GM21619 (cell line): ENCODE measurements around the gene RHBG.

Source experiments
- ATAC-seq: cut with Tn5 transposase; IDR thresholded peaks from one replicate; pipeline ENCODE4 v1.9.1; 2021; ENCODE audit not compliant: unreplicated experiment

The RHBG gene

GRCh38 chr1:156385534-156386031 lies 16.6 kb downstream of the RHBG start:
- ATAC-seq, result no peak

DNA sequence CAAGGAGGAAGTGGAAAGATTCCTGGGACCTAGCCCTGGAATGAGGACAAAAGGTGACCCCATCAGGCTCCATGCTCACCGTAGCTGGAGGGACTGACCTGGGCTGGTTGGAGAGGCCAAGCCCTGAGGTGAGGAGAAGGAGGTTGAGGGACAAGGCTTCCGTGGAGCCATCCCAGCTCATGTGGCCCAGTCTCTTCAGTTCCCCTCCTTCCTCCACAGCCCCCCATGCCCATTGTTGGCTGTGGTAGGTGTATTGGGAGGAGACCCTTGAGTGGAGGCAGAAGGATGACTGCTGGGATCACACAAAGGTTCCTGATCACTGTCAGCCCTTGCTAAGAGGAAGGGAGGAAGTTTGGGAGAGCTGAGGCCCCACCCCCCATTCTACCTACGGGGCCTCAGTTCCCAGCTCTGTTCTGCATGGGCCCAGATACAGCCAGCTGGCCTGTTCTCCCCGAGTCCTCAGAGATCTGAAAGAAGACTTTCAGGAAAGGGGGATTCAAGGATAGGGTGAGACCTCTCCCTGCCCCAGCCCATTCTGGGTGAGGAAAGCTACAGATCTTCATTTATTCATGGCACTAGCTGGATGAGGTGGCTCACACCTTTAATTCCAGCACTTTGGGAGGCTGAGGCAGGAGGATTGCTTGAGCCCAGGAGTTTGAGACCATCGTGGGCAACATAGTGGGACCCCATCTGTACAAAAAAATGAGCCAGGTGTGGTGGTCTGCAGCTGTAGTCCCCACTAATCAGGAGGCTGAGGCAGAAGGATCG lies 17.3 kb downstream of the RHBG start:
- ATAC-seq, result no peak

DNA sequence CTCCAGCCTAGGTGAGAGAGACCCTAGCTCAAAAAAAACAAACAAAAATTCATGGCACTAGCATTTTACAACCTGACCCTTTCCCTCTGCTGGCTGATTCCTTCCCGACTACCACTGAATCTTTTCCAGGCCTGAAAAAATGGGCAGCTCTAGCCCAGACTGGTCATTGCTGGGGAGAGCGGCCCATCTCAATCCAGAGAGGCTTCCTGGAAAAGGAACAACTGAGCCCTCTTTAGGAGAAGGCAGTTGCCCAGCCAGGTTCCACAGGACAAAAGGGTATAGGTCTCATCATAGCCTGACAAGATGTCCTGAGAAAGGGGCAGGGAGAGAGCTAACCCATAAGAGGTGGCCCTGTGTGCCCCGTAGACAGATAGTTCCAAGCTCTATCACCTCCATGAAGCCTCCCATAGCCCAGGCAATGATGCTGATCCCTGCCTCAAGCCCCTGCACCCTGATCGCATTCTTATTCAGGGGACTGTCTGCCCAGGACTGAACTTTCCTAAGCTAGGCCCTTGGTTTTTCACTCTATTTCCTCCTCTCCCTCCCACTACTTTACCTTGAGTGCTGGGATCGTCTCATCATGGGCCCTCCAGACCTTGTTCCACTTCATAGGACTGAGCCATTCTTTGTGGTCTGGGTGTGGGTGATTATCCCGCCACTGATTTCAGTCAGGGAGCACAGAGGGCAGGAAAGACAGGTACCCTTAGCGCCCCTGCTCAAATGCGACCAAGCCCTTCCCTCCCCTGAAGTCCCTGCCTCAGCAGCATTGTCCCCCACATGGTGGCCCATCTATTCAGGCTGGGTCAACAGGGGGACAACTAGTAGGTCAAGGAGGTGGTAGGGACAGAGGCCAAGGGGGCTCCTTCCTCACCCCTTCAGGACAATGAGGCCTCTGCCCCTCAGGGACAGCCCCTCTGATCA lies 18.2 kb downstream of the RHBG start:
- no peak for ATAC-seq

DNA sequence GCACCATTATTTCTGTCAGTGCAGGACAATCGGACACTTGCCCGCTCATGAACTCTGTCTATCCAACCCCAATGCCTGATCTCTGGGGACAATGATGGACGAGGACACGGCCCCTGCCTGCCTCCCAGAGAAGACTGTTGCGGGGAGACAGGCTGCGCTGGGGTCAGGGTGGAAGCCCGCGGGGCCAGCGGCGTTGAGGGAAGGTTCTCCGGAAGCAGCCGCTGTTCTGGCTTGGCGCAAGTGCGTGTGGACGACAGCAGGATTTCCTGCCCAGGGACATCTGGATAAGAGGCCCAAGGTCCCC lies 18.8 kb downstream of the RHBG start:
- ATAC-seq, result no peak

DNA sequence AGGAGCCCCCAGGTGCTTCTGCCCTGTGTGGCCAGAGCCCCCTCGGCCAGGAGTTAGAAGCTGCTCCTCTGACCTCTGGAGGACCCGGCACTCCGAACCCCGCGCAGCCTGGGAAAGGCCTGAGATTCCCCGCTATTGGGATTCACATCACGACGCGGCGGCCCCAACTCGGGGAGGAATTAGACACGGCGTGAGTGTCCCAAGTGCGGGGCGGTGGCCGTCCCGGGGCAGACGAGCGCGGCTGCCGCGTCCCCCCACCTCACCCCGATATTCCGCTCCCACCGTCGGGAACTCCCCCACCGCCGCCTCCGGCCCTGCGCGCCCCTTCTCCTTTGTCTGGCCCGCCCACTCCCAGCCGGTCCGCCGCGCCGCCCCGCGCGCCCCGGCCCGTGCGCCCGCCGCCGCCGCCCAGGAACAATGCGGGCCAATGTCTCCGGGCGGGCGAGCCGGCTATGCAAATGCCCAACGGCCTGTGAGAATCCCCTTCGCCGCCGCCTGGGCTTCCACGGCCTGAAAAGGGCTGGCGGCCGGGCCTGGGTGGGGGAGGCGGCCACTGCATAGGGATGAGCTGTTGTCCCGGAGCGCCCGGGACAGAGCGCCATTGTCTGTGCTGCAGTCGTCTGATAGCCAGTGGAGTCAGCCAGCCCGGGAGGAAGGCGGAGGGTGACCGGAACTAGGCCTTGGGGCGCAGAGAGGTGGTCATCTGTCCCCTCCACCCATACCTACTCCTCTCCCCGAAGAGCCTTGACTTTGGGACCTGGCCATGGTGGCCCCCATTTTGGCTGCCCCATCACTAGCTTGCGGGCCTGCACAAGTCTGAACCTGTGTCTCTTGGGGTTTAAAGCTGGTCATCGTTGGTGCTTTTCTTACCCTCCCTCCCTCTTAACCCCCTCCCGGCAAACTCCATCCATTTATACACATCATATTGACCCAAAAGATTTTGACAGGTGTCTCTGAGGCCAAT lies 19.4 kb downstream of the RHBG start:
- no peak for ATAC-seq

DNA sequence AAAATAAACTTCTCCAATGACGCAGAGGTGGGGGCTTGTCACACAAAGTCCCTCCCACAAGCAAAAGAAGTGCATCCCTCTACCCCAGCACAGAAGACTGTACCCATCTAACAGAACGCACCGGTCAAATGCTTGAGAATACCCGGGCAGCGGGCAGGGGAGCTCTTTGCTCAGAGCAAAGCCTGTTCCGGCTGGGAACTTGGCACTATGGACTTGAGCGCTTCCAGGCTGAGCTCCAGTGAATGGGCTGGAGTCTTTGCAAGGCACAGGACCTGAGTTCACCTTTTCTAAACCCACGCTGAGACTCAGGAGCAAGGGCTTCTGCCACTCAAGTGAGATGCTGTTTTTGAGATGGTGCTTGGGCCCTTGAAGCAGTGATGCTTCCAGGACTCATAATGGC lies 20.3 kb downstream of the RHBG start:
- no peak for ATAC-seq

DNA sequence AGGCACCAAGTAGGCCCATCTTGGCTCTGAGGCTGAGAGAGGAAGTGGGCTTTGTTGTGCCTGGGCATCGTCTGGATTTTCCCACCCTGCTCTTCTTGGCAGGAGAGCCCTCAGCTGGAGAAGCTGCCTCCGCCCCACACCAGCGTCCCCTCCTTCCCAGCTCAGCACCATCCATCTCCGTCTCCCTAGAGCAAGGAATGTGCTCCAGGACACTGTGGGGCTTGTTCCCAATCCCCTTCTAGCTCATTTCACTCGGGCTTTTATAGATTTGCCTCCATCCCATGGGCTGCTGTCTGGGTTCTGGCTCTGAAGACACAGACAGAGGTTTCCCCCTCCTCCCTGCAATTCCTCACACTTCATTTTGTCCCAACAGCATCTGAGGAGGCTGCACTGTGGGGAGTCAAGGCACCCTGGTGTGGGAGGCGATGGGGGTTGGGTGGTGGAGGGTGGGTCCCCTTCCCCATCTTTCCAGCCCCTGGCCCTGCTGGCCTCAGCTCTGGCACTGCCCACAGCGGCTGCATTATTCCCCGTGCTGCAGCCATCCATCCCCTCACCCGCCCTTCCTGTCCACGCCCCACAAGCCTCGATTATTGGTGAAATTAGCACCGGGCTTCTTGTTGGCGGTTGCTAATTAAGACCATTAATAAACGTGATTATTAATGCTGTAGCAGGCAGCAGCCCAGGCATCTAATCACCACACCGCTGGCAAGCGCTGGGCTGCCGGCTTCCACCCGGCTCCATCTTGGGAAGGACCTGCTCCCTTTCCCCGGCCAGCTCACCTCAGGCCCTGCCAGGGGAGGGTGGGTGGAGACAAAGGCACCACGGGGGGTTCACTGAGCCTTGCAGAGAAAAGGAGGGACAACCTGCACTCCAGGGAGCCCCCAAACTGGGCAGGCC lies 21.7 kb downstream of the RHBG start:
- ATAC-seq, result no peak

GRCh38 chr1:156391366-156391677 lies 22.3 kb downstream of the RHBG start:
- ATAC-seq, result no peak

GRCh38 chr1:156391701-156392100 lies 22.7 kb downstream of the RHBG start:
- no peak for ATAC-seq

DNA sequence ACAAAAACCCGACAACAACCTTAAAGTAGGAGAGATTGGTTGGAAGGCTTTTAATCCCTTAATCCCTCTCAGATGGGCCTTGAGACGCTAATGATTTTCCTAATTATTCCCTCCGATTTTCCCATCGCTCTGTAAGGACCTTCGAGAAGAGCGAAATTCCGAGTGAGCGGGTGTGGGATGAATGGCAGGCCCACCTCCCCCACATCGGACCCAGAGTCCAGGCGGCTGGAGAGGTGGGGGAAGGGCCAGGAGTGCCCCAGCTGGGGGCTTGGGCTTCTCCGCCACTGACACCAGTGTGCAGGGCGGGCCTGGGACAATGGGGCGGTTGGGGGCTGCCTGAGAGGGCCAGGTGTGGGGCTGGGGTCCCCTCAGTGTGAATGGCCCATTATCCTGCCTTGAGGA lies 23.4 kb downstream of the RHBG start:
- ATAC-seq, result no peak

- no peak for ATAC-seq
These were observed 24.1 kb downstream of the RHBG start for GRCh38 chr1:156393095-156393494.

GRCh38 chr1:156394082-156394481 lies 25.1 kb downstream of the RHBG start:
- ATAC-seq, result no peak

DNA sequence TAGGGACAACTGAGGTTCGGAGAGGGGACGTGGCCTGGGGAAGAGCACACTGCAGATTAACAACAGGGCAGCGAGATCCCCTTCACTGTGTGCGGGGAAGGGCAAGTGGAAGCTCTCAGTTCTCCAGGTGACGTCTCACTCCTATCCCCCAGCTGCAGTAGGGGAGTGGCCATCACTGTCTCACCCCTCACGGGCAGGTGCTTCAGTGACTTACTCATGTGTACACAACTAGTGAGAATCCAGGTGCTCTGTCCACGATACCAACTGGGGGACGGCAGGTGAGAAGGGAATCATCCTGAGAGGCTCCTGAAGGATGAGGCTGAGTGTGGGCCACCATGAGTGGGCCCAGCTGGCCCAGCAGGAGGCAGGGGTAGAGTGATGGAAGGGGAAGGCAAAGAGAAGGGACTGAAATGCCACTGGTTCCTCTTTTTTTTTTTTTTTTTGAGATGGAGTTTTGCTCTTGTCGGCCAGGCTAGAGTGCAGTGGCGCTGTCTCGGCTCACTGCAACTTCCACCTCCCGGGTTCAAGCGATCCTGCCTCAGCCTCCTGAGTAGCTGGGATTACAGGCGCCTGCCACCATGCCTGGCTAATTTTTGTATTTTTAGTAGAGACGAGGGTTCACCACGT lies 25.9 kb downstream of the RHBG start:
- ATAC-seq, result no peak

GRCh38 chr1:156399355-156400125 lies 30.5 kb downstream of the RHBG start:
- no peak for ATAC-seq

DNA sequence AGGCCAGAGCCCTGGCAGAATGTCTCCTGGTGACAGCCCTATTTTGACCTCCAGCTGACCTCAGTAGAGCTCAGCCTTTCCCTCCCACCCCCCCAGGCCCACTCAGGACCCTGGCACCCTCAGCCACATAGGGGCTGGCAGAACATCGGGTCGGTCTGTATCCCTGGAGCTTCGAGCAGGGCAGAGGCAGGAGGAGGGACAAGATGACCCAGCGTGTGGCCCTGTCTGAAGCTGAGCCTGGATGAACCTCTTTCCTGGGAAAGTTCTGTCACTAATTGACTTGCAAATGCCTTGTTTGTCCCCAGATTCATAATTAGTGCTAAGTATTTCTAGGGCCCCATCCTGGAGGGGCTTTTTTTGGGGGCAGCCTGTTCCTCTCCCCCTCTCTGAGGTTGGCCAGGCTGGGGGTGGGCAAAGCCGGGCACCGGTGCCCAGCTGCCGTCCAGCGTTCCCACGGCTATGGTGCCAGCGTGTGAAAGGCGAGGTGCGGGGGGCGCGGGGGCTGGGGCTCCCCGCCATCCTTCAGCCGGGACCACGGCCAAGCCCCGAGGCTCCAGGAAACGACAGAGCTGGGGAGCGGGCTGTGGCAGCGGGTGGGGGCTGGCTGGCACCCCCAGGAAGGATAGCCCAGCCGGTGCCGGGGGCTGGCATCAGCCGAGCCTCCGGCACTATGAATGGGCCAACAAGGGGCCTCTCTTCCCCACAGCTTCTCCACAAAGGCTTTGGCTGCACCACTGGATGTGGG lies 31.4 kb downstream of the RHBG start:
- no peak for ATAC-seq

DNA sequence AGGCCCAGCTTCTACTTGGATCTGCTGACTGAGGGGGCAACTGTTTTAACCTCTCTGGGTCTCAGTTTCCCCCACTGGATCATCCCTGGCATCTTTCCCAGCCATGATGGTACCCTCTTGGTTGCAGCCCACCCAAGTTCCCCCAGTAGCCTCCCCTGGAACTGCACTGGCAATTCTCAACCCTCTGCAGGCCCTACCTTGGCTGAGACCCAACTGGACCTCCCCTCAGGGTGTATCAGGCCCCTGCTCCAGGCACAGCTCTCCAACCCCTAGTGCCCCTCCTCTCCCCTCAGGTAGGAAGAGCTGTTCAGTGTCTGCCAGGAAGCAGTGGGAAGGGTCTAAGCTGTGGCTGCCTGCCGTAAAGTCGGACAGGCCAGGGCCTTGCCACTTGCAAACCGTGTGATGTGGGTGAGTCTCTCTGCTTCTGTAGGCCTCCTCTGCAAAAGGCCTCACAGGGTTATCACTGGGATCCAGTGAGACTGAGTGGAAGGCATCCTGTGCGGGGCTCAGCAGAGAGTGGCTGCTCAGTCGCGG lies 32.1 kb downstream of the RHBG start:
- no peak for ATAC-seq

GRCh38 chr1:156401681-156402081 lies 32.7 kb downstream of the RHBG start:
- ATAC-seq, result no peak
